Measurements from ENCODE around the gene RUNX2.

RUNX2 gene

GRCh38 chr6:45445364-45445748 lies 117.2 kb downstream of the RUNX2 start:
- TF ChIP-seq MYC (IDR thresholded peaks at IDR 0.05; ENCODE audit: low read depth, low read length): no peak
- TF ChIP-seq POLR2A (IDR thresholded peaks at IDR 0.05; ENCODE audit: extremely low read depth, insufficient read length): no peak
- TF ChIP-seq CTCF (IDR thresholded peaks at IDR 0.05; ENCODE audit: low read depth, low read length): no peak
- TF ChIP-seq, protein P1, sequence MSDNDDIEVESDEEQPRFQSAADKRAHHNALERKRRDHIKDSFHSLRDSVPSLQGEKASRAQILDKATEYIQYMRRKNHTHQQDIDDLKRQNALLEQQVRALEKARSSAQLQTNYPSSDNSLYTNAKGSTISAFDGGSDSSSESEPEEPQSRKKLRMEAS (IDR thresholded peaks at IDR 0.05; ENCODE audit: low read depth, low read length): no peak
- peak overlapping the region; percentile 18 for H3K4me3 ChIP-seq (ENCODE audit: low read depth, low read length)
- no peak for DNase-seq (ENCODE audit: low read depth)

DNA sequence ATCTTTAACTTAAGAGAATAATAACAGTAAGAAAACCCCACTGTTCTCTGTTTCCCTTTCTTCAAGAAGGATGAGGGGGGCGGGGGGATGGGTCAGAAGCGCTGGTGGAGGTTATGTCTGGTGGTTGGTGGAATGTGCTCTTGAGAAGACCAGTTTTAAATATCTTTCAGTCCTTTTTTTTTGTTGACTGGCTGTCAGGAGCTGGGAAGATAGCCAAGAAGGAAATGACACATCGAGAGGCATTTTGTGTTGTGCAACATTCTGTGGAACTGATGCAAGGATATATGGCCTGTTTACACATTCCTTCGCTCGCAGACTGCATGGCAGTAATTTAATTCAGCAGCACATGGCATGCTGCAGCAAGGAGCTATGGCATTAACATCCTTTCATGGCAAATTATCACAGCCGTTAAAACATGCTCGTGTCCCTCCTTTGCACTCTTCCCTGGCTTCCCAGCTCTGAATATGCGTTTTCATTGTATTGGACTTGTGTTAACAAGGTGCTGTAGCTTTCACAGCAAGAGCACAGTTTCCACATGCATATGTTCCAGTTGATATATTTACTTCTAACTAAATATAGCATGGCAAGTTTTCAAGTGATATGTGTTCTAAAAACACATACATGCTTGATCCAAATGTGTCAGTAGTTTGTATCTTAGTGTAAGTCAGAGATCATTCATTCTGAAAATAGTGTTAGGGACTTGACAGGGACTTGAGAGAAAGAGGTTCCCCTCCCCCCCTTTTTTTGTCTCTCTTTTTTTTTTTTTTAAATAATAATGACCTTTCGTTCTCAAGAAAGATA lies 117.8 kb downstream of the RUNX2 start:
- peak; percentile 100 for TF ChIP-seq MYC (IDR thresholded peaks at IDR 0.05; ENCODE audit: low read depth, low read length)
- TF ChIP-seq POLR2A (IDR thresholded peaks at IDR 0.05; ENCODE audit: extremely low read depth, insufficient read length): peak; percentile 24
- no peak for TF ChIP-seq CTCF (IDR thresholded peaks at IDR 0.05; ENCODE audit: low read depth, low read length)
- TF ChIP-seq, protein P1 (IDR thresholded peaks at IDR 0.05; ENCODE audit: low read depth, low read length): peak; percentile 98
- DNase-seq (ENCODE audit: low read depth): peak; percentile 99
- H3K4me3 ChIP-seq (ENCODE audit: low read depth, low read length): peak overlapping the region; percentile 18

- no peak overlapping the region for H3K4me3 ChIP-seq (ENCODE audit: low read depth, low read length)
- peak; percentile 43 for DNase-seq (ENCODE audit: low read depth)
- TF ChIP-seq POLR2A (IDR thresholded peaks at IDR 0.05; ENCODE audit: extremely low read depth, insufficient read length): no peak
- TF ChIP-seq CTCF (IDR thresholded peaks at IDR 0.05; ENCODE audit: low read depth, low read length): no peak
- TF ChIP-seq, protein P1 (IDR thresholded peaks at IDR 0.05; ENCODE audit: low read depth, low read length): no peak
- TF ChIP-seq MYC (IDR thresholded peaks at IDR 0.05; ENCODE audit: low read depth, low read length): no peak
Observed at GRCh38 chr6:45447005-45447404, 118.9 kb downstream of the RUNX2 start.

DNA sequence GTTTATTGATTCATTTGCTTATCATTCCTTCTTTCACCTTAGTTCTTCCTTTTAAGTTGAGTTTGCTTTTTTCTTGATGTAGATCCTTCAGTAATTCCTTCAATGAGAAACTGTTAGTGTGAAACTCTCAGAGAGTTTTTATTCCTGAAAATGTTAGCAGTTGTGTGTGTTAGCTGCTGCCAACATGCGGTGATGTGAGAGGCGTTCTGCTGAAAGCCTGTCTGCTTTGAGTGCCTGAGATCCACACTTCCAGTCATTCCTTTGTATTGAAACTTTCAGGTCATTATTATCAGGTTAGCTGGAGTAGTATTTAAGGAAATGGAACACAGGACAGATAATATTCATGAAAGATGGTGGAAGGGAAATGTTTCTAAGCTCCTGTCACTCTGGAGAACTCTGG lies 119.6 kb downstream of the RUNX2 start:
- TF ChIP-seq POLR2A (IDR thresholded peaks at IDR 0.05; ENCODE audit: extremely low read depth, insufficient read length) (no peak), CTCF (IDR thresholded peaks at IDR 0.05; ENCODE audit: low read depth, low read length) (no peak), MYC (IDR thresholded peaks at IDR 0.05; ENCODE audit: low read depth, low read length) (no peak)
- TF ChIP-seq, protein P1 (IDR thresholded peaks at IDR 0.05; ENCODE audit: low read depth, low read length): no peak
- H3K4me3 ChIP-seq (ENCODE audit: low read depth, low read length): no peak overlapping the region
- no peak for DNase-seq (ENCODE audit: low read depth)

DNA sequence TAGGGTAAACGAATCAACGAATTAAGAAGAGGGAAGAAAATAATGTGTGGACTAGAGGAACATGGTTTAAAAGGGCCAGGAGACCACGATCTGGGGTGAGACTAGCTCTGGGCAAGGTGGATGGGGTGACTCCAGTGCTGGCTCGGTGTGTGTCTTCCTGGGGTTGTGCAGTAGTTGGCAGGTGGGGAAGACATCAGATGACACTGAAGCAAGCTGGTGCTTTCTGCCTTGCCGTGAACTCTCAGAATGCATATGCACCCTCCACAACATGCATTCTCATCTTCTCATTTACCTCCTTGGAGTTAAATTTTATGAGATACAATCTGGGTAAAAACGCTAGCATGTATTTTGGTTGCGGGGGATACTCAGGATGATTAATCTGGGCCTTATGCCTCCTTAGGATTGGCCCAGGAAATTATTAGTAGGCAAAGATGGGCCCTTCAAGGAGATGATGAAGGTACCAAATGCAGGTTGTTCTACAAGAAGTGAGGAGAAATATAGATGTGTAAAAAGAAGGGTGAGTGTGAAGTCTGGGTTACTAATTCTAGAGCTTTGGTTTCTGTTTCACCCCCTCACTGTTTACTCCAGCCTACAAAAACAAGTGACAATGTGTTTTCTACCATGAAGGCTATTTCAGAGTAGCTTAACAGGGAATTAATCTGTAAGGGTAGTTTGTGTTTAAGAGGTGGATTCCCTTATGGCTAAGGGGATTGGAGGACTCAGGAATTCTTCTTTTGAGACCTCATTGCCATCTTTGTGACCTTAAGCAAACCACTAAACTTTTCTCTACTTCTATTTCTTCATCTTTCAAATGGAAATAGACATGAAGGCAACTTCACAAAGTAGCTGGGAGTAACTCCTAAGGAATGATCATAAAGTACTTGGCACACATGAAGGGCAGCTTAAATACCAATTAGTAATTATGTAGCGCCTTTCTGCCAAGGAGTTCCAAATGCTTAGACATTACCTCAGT lies 120.6 kb downstream of the RUNX2 start:
- no peak for DNase-seq (ENCODE audit: low read depth)
- no peak overlapping the region for H3K4me3 ChIP-seq (ENCODE audit: low read depth, low read length)
- no peak for TF ChIP-seq POLR2A (IDR thresholded peaks at IDR 0.05; ENCODE audit: extremely low read depth, insufficient read length)

DNA sequence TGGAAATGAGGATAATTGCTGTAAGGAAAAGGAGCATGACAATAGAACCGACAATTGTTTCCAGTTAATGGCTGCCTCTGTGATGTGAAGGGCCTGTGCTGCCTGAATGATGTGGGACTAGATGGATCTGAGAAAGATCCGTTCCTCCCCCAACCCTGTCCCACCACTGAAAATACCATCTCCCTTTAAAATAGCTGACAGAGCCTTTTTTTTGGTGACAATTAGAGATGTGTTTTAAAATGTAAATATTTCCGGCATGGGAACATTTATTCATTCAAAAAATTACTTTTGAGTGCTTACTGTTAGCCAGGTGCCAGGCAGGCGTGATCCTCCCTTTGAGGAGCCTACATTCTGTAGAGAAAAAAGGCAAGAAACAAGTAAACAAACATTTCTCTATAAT lies 122.0 kb downstream of the RUNX2 start:
- TF ChIP-seq MYC (IDR thresholded peaks at IDR 0.05; ENCODE audit: low read depth, low read length): no peak
- no peak for DNase-seq (ENCODE audit: low read depth)
- no peak overlapping the region for H3K4me3 ChIP-seq (ENCODE audit: low read depth, low read length)

Data from NB4 (cell line).